ENCODE measurements around the gene TRIM44.
"Not testable (repeated sequence)": the region's sequence is repeated elsewhere in the genome, so short reads cannot be mapped to it uniquely, and the experiment has no call there.

- not testable (repeated sequence) for TF ChIP-seq POLR2A (IDR thresholded peaks at IDR 0.05; ENCODE audit: low read length); GATA1 (IDR thresholded peaks at IDR 0.05; ENCODE audit: low read depth, low read length)
These were observed 5.8 kb downstream of the TRIM44 start for GRCh38 chr11:35668350-35668749.
